HG03159 (cell line): ENCODE results near the gene EFCAB8.

ENCODE experiments used
- ATAC-seq: cut with Tn5 transposase; IDR thresholded peaks from one replicate; pipeline ENCODE4 v1.9.1; 2021; ENCODE audit warnings: mild to moderate bottlenecking, moderate library complexity; ENCODE audit not compliant: unreplicated experiment

Gene EFCAB8

DNA sequence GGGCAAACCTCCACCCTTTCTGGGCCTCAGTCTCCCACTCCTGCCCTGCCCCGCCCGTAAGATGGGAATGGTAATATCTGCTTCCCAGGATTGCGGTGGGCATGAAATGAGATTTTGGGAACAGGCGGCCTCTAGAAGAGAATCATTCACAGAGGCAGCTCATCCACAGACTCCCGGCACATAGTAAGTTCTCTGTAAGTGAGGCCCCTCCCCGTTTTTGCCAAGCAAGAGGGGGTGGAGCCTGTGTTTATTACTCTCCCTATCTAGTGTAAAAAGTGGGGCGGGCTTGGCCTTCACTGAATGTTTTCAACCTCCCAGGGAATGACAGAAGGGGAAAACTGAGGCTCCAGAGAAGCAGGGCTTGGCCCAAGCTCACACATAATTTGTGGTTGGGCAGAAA is 125.5 kb downstream of the EFCAB8 start:
- ATAC-seq, result no peak

DNA sequence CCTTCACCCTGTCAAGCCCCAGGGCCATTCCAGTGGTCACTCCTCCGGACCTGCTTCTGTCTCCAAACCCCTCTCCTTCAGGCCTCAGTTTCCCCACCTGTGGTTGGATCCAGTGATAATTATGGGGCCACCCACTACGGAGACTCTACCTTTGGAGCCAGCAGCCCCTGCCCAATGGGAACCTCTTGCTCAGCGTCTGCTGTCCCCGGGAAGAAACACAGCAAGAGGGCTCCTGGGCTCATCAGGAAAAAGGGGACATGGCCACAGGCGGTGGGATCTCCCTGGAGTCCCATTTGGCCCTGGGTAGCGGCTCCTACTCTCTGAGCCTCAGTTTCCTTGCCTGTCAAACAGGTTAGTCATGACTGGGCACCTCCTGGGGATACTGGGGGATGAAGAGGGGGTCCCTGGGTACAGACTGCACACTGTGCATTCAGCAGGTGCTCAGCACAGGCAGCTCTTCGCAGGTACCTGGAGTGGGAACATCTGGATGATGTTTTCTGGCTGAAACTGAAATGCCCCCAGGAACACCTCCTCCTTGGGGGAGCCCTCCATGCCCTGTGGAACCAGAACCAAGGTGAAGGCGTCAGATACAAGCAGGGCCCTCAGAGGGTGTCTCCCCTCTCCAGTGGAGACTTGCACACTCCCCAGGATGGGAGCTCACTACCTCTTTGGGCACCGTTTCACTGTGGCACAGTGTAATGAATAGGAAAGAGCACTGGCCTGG is 126.1 kb downstream of the EFCAB8 start:
- ATAC-seq, result no peak

- no peak for ATAC-seq
These were observed 126.9 kb downstream of the EFCAB8 start for GRCh38 chr20:32985596-32985995.

DNA sequence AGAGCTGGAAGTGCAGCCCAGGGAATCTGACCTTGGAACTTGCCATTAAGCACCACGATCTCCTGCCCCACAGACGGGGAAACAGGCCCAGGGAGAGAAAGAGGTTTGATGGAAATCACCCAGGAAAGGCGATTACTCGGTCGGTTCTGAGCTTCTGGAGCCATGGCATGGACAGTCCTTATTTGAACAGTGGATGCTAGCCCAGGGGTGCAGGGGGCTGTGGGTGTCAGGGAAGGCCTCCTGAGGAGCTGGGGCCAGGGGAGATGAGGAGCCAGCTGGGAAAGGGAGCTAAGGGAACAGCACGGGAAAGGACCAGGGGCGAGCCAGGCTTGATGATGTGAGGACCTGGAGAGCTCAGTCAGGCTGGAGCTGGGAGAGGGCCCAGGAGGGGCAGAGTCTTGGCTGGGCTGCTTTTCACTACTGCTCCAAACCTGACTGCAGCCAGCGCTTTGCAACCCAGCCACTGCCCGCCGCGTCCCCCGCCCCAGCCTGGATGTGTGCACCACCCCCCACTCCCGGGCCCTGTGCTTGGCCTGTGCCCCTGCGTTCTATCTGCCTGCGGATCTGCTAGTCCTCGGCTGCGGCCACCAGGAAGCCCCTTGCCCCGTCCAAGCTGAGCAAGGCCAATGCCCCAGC is 127.7 kb downstream of the EFCAB8 start:
- no peak for ATAC-seq

DNA sequence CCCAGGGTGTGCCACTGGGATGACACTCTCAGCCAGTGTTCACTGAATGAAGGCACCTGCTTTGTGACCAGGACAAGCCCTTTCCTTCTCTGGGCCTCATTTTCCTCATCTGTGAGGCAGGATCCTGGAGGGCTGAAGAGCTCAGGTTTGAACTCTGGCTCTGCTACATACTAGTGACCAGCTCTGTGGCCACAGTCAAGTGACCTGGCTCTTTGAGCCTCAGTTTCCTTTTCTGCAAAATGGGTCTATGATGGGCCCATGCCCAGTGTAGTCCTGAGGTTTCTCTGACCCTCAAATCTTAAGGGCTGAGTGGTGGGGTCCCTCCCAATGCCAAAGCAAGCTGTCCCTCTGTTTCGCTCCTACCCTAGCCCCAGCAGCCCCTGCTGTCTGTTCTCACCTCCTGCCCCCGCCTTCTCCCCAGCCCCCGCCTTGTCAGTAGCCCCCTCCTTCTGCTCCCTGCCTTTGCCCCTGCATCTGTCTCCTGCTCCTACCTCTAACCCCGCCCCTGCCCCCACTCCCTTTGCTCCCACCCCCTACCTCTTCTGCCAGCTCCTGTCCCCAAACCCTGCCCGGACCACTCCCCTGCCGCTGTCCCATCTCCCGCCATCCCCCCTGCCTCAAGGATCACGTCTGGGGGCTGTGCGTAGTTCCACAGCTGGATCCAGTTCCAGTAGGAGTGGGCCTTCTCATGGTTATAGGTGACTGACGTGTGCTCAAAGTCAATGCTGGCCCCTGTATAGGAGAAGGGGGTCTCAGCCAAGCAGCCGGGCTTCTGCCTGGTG is 128.5 kb downstream of the EFCAB8 start:
- ATAC-seq, result no peak

DNA sequence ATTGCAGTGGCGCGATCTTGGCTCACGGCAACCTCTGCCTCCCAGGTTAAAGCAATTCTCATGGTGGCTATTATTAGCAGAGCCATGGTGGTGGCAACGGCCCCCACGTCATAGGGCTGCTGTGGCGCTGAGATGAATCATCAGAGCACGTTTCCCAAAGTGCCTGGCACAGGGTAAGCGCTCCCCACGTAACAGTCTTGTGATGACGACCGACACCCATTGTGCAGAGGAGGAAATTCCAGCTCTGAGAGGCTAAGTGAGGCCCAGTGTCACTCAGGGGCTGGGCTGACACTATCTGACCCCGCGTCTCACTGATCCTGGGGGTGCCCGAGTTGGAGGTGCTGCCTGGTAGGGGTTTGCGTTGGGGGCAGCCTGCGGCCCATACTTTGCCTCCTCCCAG is 129.3 kb downstream of the EFCAB8 start:
- no peak for ATAC-seq

DNA sequence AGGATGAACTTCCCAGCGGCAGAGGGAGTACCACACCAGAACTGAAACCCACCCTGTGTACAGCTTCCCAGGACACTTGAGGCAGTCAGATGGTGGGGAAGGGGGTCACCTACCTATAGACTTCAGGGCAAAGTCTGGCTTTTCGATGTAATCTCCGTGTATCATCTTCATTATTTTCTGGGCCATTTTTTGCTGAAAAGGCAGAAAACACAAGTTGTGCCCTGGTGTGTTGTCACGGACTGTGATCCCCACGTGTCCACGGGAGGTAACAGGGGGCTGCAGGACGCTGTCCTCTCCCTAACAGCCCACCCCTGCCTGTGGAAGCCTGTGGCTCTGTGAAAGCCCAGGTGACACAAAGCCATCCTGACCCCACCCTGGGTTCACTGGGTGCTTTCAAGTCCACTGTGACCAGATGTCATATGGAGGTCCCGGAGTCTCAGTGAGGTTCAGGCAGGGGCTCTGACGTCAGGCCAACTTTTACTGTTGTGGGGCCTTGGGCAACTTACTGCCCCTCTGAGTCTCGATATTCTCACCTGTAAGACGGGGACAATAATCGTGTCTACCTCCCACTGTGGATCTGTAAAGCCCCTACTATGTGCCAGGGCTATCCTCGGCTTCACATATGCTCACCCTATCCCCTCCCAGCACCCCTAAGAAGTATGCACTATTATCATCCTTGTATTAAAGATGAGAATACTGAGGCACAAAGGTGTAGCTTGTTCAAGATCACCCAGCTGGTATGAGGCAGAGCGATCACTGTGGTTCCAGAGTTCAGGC is 131.0 kb downstream of the EFCAB8 start:
- no peak for ATAC-seq

DNA sequence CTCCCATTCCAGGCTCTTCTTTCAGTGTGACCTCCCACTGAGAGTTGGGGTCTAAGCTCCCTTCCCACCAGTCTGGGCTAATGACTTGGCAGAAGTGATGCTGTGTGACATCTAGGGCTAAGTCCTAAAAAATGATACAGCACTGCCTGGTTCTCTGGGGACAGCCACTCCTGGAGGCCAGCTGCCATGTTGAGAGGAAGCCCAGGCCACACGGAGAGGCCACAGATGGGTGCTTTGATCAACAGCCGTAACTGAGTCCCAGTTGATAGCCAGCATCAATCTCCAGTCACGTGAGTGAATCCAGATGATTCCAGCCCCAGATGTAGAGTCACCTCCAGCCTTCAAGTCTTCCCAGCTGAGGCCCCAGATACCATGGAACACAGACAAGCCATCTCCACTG is 131.7 kb downstream of the EFCAB8 start:
- ATAC-seq, result no peak

- no peak for ATAC-seq
These were observed 132.7 kb downstream of the EFCAB8 start for GRCh38 chr20:32991383-32991782.

GRCh38 chr20:32991792-32992641 is 133.3 kb downstream of the EFCAB8 start:
- ATAC-seq, result no peak

DNA sequence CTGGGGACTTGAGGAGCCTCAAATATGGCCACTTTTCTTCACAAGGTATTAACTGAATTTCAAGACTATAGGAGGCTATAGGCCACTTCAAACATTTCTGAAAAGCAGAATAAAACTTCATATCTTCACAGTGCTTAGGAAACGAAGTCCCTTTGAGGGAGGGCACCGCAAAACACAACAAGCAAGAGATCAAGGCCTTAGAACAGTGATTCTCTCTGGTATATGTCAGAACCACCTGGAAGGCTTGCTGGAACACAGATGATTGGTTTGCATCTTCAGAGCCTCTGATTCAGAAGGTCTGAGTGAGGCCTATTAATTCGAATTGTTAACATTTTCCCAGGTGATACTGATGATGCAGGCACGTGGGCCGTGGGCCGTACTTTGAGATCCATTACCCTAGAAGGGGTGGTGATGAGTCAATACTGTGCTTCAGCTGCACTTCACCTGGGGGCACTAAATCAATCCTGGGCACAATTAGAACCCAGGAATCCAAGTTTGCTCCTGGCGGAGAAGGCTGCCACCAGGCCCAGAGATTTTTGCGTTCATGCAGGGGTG is 134.8 kb downstream of the EFCAB8 start:
- no peak for ATAC-seq

- ATAC-seq, result no peak
These were observed 137.1 kb downstream of the EFCAB8 start for GRCh38 chr20:32995802-32996201.

GRCh38 chr20:32997431-32997830 is 138.7 kb downstream of the EFCAB8 start:
- ATAC-seq, result no peak

DNA sequence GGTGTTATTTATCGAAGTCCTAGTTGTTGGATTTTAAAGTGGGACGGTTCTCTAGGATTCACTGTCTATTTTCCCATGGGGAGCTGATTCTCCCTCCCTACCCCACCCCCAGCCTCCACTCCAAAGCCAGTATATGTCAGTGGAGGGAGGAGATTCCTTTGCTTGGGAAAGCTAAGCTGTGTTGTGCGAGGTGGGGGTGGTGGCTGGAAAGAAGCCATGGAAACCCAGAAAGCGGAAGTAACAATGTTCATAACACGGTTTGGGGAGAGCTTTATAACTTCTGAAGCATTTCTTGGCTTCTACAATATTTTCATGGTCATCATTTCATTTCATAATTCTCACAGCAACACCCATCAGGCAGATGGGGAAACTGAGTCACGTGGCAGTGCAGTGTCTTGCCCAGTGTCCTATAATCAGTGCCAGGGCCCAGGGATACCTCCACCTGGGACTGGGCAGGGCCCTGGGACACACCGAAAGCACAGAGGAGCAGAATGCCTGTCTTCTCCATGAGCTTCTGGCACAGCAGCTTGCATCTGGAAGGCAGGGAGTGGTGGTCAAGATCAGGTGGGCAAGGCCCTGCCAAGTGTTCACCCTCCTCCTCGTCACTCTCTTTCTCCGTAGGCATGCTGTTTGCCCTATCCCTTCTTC is 141.0 kb downstream of the EFCAB8 start:
- no peak for ATAC-seq

- ATAC-seq, result no peak
These were observed 142.2 kb downstream of the EFCAB8 start for GRCh38 chr20:33000802-33001466.

- ATAC-seq, result no peak
These were observed 143.5 kb downstream of the EFCAB8 start for GRCh38 chr20:33002087-33002808.

GRCh38 chr20:33004141-33004751 is 145.5 kb downstream of the EFCAB8 start, which contains the start of gene SUN5:
Gene SUN5 (minus strand): TSS chr20:33004433. CDS start chr20:33004340, 93 bp downstream.
- ATAC-seq, result no peak

DNA sequence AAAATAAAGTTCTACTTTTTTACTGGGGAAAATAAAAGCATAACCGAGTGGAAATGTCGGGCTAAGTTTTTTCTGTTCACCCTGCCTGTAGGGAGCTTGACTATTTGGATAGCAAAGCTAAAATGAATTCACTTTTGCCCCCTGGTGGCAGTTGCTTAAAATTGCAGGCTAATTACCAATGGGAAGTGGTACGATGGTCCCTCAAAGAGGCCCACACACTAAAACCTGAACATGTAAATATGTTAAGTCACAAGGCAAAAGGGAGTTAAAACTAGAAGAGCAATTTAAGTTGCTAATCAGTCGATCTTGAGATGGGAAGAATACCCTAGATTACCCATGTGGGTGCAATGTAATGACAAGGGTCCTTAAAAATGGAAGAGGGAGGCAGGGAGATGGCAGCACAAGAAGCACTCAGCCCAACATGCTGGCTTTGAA is 146.4 kb downstream of the EFCAB8 start:
- ATAC-seq, result no peak
